Superior temporal gyrus (tissue), 1 donor: ENCODE data around the gene ELOVL6.
"Not testable (repeated sequence)": the region's sequence is repeated elsewhere in the genome, so short reads cannot be mapped to it uniquely, and the experiment has no call there.

Experiments used
- DNase-seq: peaks from one replicate; pipeline ENCODE4 v3.0.0-alpha.2; 2016; ENCODE audit errors: extremely low spot score

Gene ELOVL6

GRCh38 chr4:110075083-110075738 lies 123.2 kb downstream of the ELOVL6 start:
- no peak for DNase-seq

- DNase-seq = no peak
These were observed 123.8 kb downstream of the ELOVL6 start for GRCh38 chr4:110074570-110074969.

- no peak for DNase-seq
These were observed 125.2 kb downstream of the ELOVL6 start for GRCh38 chr4:110073053-110073845.

- no peak for DNase-seq
These were observed 126.9 kb downstream of the ELOVL6 start for GRCh38 chr4:110071466-110071865.

- DNase-seq = no peak
These were observed 130.2 kb downstream of the ELOVL6 start for GRCh38 chr4:110068248-110068647.

GRCh38 chr4:110064934-110065333 lies 133.5 kb downstream of the ELOVL6 start:
- DNase-seq = no peak

GRCh38 chr4:110064295-110064694 lies 134.1 kb downstream of the ELOVL6 start:
- no peak for DNase-seq

GRCh38 chr4:110062166-110062565 lies 136.2 kb downstream of the ELOVL6 start:
- DNase-seq = peak; percentile 91

- DNase-seq = no peak
These were observed 137.3 kb downstream of the ELOVL6 start for GRCh38 chr4:110061076-110061475.

- DNase-seq = no peak
These were observed 138.7 kb downstream of the ELOVL6 start for GRCh38 chr4:110059556-110060191.

GRCh38 chr4:110058677-110059076 lies 139.7 kb downstream of the ELOVL6 start:
- no peak for DNase-seq

- no peak for DNase-seq
These were observed 143.2 kb downstream of the ELOVL6 start for GRCh38 chr4:110055158-110055768.

GRCh38 chr4:110049951-110050925 lies 148.2 kb downstream of the ELOVL6 start:
- peak; percentile 86 for DNase-seq

- peak; percentile 68 for DNase-seq
These were observed 151.8 kb downstream of the ELOVL6 start for GRCh38 chr4:110046588-110047049.

- no peak for DNase-seq
These were observed 155.6 kb downstream of the ELOVL6 start for GRCh38 chr4:110042545-110043517.

GRCh38 chr4:110041735-110042134 lies 156.7 kb downstream of the ELOVL6 start:
- no peak for DNase-seq

- DNase-seq = not testable (repeated sequence)
These were observed 159.3 kb downstream of the ELOVL6 start for GRCh38 chr4:110039164-110039563.

GRCh38 chr4:110034026-110034393 lies 164.4 kb downstream of the ELOVL6 start:
- DNase-seq = no peak

- DNase-seq = no peak
These were observed 164.9 kb downstream of the ELOVL6 start for GRCh38 chr4:110033355-110034025.
